Parathyroid adenoma (tissue), 2 donors: ENCODE results near the gene SPOCK1.

Source experiments
- H2AFZ ChIP-seq: fragments of 300-600 bp; sonication (generic); one replicate; pipeline ENCODE4 v1.7.0; 2017; ENCODE audit warnings: antibody characterized with exemption, mild to moderate bottlenecking
- H3K27ac ChIP-seq: fragments of 300-600 bp; sonication (generic); one replicate; pipeline ENCODE4 v1.7.0; 2017
- H3K27me3 ChIP-seq: fragments of 300-600 bp; sonication (generic); one replicate; pipeline ENCODE4 v1.7.0; 2017; ENCODE audit warnings: low read length; ENCODE audit not compliant: control insufficient read depth, insufficient read depth
- H3K36me3 ChIP-seq: fragments of 300-600 bp; sonication (generic); one replicate; pipeline ENCODE4 v1.7.0; 2017; ENCODE audit warnings: low read length; ENCODE audit not compliant: control insufficient read depth, insufficient read depth
- H3K4me1 ChIP-seq: fragments of 300-600 bp; sonication (generic); one replicate; pipeline ENCODE4 v1.7.0; 2017; ENCODE audit warnings: control low read depth
- H3K4me2 ChIP-seq: fragments of 300-600 bp; sonication (generic); one replicate; pipeline ENCODE4 v1.7.0; 2017; ENCODE audit warnings: low read length
- H3K4me3 ChIP-seq: fragments of 300-600 bp; sonication (generic); one replicate; pipeline ENCODE4 v1.7.0; 2017; ENCODE audit warnings: low read depth, low read length
- H3K79me2 ChIP-seq: fragments of 300-600 bp; sonication (generic); one replicate; pipeline ENCODE4 v1.7.0; 2017; ENCODE audit warnings: control low read depth
- H3K9ac ChIP-seq: fragments of 300-600 bp; sonication (generic); one replicate; pipeline ENCODE4 v1.7.0; 2017; ENCODE audit warnings: mild to moderate bottlenecking
- H3K9me3 ChIP-seq: fragments of 300-600 bp; sonication (generic); one replicate; pipeline ENCODE4 v1.7.0; 2017; ENCODE audit warnings: low read length; ENCODE audit not compliant: control insufficient read depth
- CTCF ChIP-seq: fragments of 300-600 bp; sonication (generic); IDR thresholded peaks from one replicate; pipeline ENCODE4 v1.7.0; 2017; ENCODE audit warnings: antibody characterized with exemption, mild to moderate bottlenecking
- donor health status: primary hyperparathyroidism.

The SPOCK1 gene

GRCh38 chr5:137264573-137264972, 234.6 kb downstream of the SPOCK1 start:
- H3K27ac ChIP-seq: no peak overlapping the region
- no peaks in the 10 kb centered on the region for H3K9me3 ChIP-seq
- H3K79me2 ChIP-seq: no peaks in the 10 kb centered on the region
- no peaks in the 10 kb centered on the region for H3K36me3 ChIP-seq
- H3K27me3 ChIP-seq: no peaks in the 10 kb centered on the region
- H3K4me1 ChIP-seq: no peaks in the 10 kb centered on the region
- H3K9ac ChIP-seq: no peak overlapping the region
- H3K4me2 ChIP-seq: no peak overlapping the region
- no peak overlapping the region for H3K4me3 ChIP-seq
- H2AFZ ChIP-seq: no peak overlapping the region
- TF ChIP-seq CTCF: no peak

GRCh38 chr5:137264041-137264440, 235.1 kb downstream of the SPOCK1 start:
- no peaks in the 10 kb centered on the region for H3K79me2 ChIP-seq
- H3K4me1 ChIP-seq: no peaks in the 10 kb centered on the region
- H3K27me3 ChIP-seq: no peaks in the 10 kb centered on the region
- no peak overlapping the region for H3K27ac ChIP-seq
- H3K9ac ChIP-seq: no peak overlapping the region
- H3K36me3 ChIP-seq: no peaks in the 10 kb centered on the region
- H3K9me3 ChIP-seq: no peaks in the 10 kb centered on the region
- no peak for TF ChIP-seq CTCF
- H3K4me3 ChIP-seq: no peak overlapping the region
- no peak overlapping the region for H2AFZ ChIP-seq
- no peak overlapping the region for H3K4me2 ChIP-seq

GRCh38 chr5:137263371-137264005, 235.6 kb downstream of the SPOCK1 start:
- Histone ChIP-seq H3K4me2 (no peak overlapping the region), H3K9me3 (no peaks in the 10 kb centered on the region), H2AFZ (no peak overlapping the region), H3K9ac (no peak overlapping the region), H3K27me3 (no peaks in the 10 kb centered on the region), H3K4me1 (no peaks in the 10 kb centered on the region), H3K27ac (no peak overlapping the region), H3K4me3 (no peak overlapping the region), H3K36me3 (no peaks in the 10 kb centered on the region), H3K79me2 (no peaks in the 10 kb centered on the region)
- TF ChIP-seq CTCF: no peak

- no peaks in the 10 kb centered on the region for H3K27me3 ChIP-seq
- TF ChIP-seq CTCF: no peak
- H3K79me2 ChIP-seq: no peaks in the 10 kb centered on the region
- no peak overlapping the region for H3K9ac ChIP-seq
- H3K36me3 ChIP-seq: no peaks in the 10 kb centered on the region
- H3K9me3 ChIP-seq: no peaks in the 10 kb centered on the region
- H3K27ac ChIP-seq: no peak overlapping the region
- no peaks in the 10 kb centered on the region for H3K4me1 ChIP-seq
- H3K4me2 ChIP-seq: no peak overlapping the region
- H3K4me3 ChIP-seq: no peak overlapping the region
- H2AFZ ChIP-seq: no peak overlapping the region
Measured at GRCh38 chr5:137262818-137263217, 236.3 kb downstream of the SPOCK1 start.
